Measurements from ENCODE around the gene REST. TPM values are rescaled to one million over a fixed set of nuclear protein-coding genes. Genes with fewer than 3 reads are reported as not detected.

Gene REST
- total and polyA plus RNA-seq, 2 donors (not counting 1 experiment from before 2014, with no cell fraction given), result 30.5 to 33.0 TPM

- TF ChIP-seq CTCF (conservative IDR thresholded peaks at IDR 0.05 in 1 of 2, IDR thresholded peaks at IDR 0.05 in 1 of 2; ENCODE audit: low read depth in 1 of 2, low read length in 2 of 2) (no peak), EZH2 (IDR thresholded peaks at IDR 0.05; ENCODE audit: low read length, missing control alignments) (no peak)
- H3K4me2 ChIP-seq (ENCODE audit: extremely low read depth, insufficient read depth, low read length), result no peak overlapping the region
- no peaks in the 10 kb centered on the region for H4K20me1 ChIP-seq (ENCODE audit: control insufficient read depth, extremely low read depth, insufficient read depth, low read length)
- H3K9ac ChIP-seq (ENCODE audit: insufficient read depth, low read length), result no peak overlapping the region
- DNase-seq (ENCODE audit: low read depth in 2 of 2), result no peak
- no peaks in the 10 kb centered on the region for H3K27me3 ChIP-seq (ENCODE audit: control insufficient read depth, insufficient read depth, low read length)
- H3K36me3 ChIP-seq (ENCODE audit: control insufficient read depth, insufficient read depth, low read length), result peaks cover 4% of the 10 kb centered on the region
- no peaks in the 10 kb centered on the region for H3K9me3 ChIP-seq (ENCODE audit: control insufficient read depth, insufficient read depth, low read depth, low read length)
- H3K27ac ChIP-seq (ENCODE audit: insufficient read depth, low read length), result no peak overlapping the region
- no peak overlapping the region for H2AFZ ChIP-seq (ENCODE audit: low read length)
- H3K4me1 ChIP-seq (ENCODE audit: control insufficient read depth, extremely low read depth, insufficient read depth, low read length), result no peaks in the 10 kb centered on the region
- H3K4me3 ChIP-seq (replicated peaks in 1 of 4; ENCODE audit: control extremely low read depth in 1 of 4, insufficient read depth in 1 of 4, low read depth in 3 of 4, low read length in 4 of 4), result no peak overlapping the region
- H3K79me2 ChIP-seq (ENCODE audit: control insufficient read depth, insufficient read depth, low read length), result no peaks in the 10 kb centered on the region
These were observed 19.5 kb downstream of the REST start for GRCh38 chr4:56927196-56927595.

GRCh38 chr4:56930638-56931037, 22.9 kb downstream of the REST start:
- Histone ChIP-seq H3K4me3 (replicated peaks in 1 of 4; ENCODE audit: control extremely low read depth in 1 of 4, insufficient read depth in 1 of 4, low read depth in 3 of 4, low read length in 4 of 4) (no peak overlapping the region), H3K9me3 (ENCODE audit: control insufficient read depth, insufficient read depth, low read depth, low read length) (no peaks in the 10 kb centered on the region), H2AFZ (ENCODE audit: low read length) (no peak overlapping the region), H3K27me3 (ENCODE audit: control insufficient read depth, insufficient read depth, low read length) (no peaks in the 10 kb centered on the region), H3K9ac (ENCODE audit: insufficient read depth, low read length) (no peak overlapping the region), H3K4me1 (ENCODE audit: control insufficient read depth, extremely low read depth, insufficient read depth, low read length) (no peaks in the 10 kb centered on the region), H4K20me1 (ENCODE audit: control insufficient read depth, extremely low read depth, insufficient read depth, low read length) (no peaks in the 10 kb centered on the region), H3K27ac (ENCODE audit: insufficient read depth, low read length) (no peak overlapping the region), H3K4me2 (ENCODE audit: extremely low read depth, insufficient read depth, low read length) (no peak overlapping the region), H3K79me2 (ENCODE audit: control insufficient read depth, insufficient read depth, low read length) (no peaks in the 10 kb centered on the region), H3K36me3 (ENCODE audit: control insufficient read depth, insufficient read depth, low read length) (peaks cover 4% of the 10 kb centered on the region)
- DNase-seq (ENCODE audit: low read depth in 2 of 2), result no peak
- no peak for TF ChIP-seq CTCF (conservative IDR thresholded peaks at IDR 0.05 in 1 of 2, IDR thresholded peaks at IDR 0.05 in 1 of 2; ENCODE audit: low read depth in 1 of 2, low read length in 2 of 2)
- no peak for TF ChIP-seq EZH2 (IDR thresholded peaks at IDR 0.05; ENCODE audit: low read length, missing control alignments)

- DNase-seq (ENCODE audit: low read depth in 2 of 2), result no peak
- Histone ChIP-seq H2AFZ (ENCODE audit: low read length) (no peak overlapping the region), H3K4me1 (ENCODE audit: control insufficient read depth, extremely low read depth, insufficient read depth, low read length) (no peaks in the 10 kb centered on the region), H3K9ac (ENCODE audit: insufficient read depth, low read length) (no peak overlapping the region), H3K79me2 (ENCODE audit: control insufficient read depth, insufficient read depth, low read length) (no peaks in the 10 kb centered on the region), H3K4me3 (replicated peaks in 1 of 4; ENCODE audit: control extremely low read depth in 1 of 4, insufficient read depth in 1 of 4, low read depth in 3 of 4, low read length in 4 of 4) (no peak overlapping the region), H3K36me3 (ENCODE audit: control insufficient read depth, insufficient read depth, low read length) (peaks cover 4% of the 10 kb centered on the region), H3K27me3 (ENCODE audit: control insufficient read depth, insufficient read depth, low read length) (no peaks in the 10 kb centered on the region), H4K20me1 (ENCODE audit: control insufficient read depth, extremely low read depth, insufficient read depth, low read length) (no peaks in the 10 kb centered on the region), H3K9me3 (ENCODE audit: control insufficient read depth, insufficient read depth, low read depth, low read length) (no peaks in the 10 kb centered on the region), H3K4me2 (ENCODE audit: extremely low read depth, insufficient read depth, low read length) (no peak overlapping the region), H3K27ac (ENCODE audit: insufficient read depth, low read length) (no peak overlapping the region)
- no peak for TF ChIP-seq EZH2 (IDR thresholded peaks at IDR 0.05; ENCODE audit: low read length, missing control alignments)
These were observed 24.2 kb downstream of the REST start for GRCh38 chr4:56931924-56932323.

Measured in fibroblast of lung (primary cell).